Measurements from ENCODE around the gene PMFBP1. TPM values are rescaled to one million over a fixed set of nuclear protein-coding genes. Genes with fewer than 3 reads are reported as not detected.
"Not testable (repeated sequence)": the region's sequence is repeated elsewhere in the genome, so short reads cannot be mapped to it uniquely, and the experiment has no call there.

Gene PMFBP1
- total and polyA plus RNA-seq, 3 experiments from 2014 or later = 0.09 to 0.15 (median 0.13) TPM

- DNase-seq = no peak
- H3K27ac Mint-ChIP-seq = no peak overlapping the region
- H3K27me3 ChIP-seq (ENCODE audit: insufficient read depth, low read length, poor library complexity, severe bottlenecking) = no peaks in the 10 kb centered on the region
- H3K36me3 ChIP-seq (ENCODE audit: insufficient read depth, low read length) = peaks cover 24% of the 10 kb centered on the region
- no peak overlapping the region for H3K4me3 ChIP-seq (ENCODE audit: low read length)
- peaks cover 0 to 10% (median 3%) of the 10 kb centered on the region in 5 donors for H3K9me3 Mint-ChIP-seq
- no peak overlapping the region for H3K27ac ChIP-seq (ENCODE audit: low read depth, low read length)
- peaks cover 0 to 7% (median 0%) of the 10 kb centered on the region in 3 donors for H3K4me1 Mint-ChIP-seq
- H3K9me3 ChIP-seq (ENCODE audit: low read length) = no peaks in the 10 kb centered on the region
- POLR2A ChIA-PET = no interaction called here
- H3K4me1 ChIP-seq (ENCODE audit: insufficient read depth, low read length) = no peaks in the 10 kb centered on the region
- no peak overlapping the region for H3K4me3 Mint-ChIP-seq
- H3K27me3 Mint-ChIP-seq = no peaks in the 10 kb centered on the region
- CTCF ChIA-PET = no interaction called here
- H3K36me3 Mint-ChIP-seq = peaks cover 21 to 58% (median 21%) of the 10 kb centered on the region in 3 donors
Observed at GRCh38 chr16:72085002-72085401, 87.0 kb downstream of the PMFBP1 start.

- DNase-seq = no peak
- H3K4me3 Mint-ChIP-seq = no peak overlapping the region
- no peak overlapping the region for H3K27ac ChIP-seq (ENCODE audit: low read depth, low read length)
- H3K27ac Mint-ChIP-seq = peak overlapping the region in 1 of 8 donors; percentile 26
- no peak overlapping the region for H3K4me3 ChIP-seq (ENCODE audit: low read length)
- ChIA-PET CTCF (no interaction called here), POLR2A (no interaction called here)
- H3K27me3 ChIP-seq (ENCODE audit: insufficient read depth, low read length, poor library complexity, severe bottlenecking) = no peaks in the 10 kb centered on the region
- peaks cover 20 to 52% (median 21%) of the 10 kb centered on the region in 3 donors for H3K36me3 Mint-ChIP-seq
- peaks cover 0 to 10% (median 3%) of the 10 kb centered on the region in 5 donors for H3K9me3 Mint-ChIP-seq
- peaks cover 0 to 7% (median 0%) of the 10 kb centered on the region in 3 donors for H3K4me1 Mint-ChIP-seq
- peaks cover 19% of the 10 kb centered on the region for H3K36me3 ChIP-seq (ENCODE audit: insufficient read depth, low read length)
- no peaks in the 10 kb centered on the region for H3K27me3 Mint-ChIP-seq
- no peaks in the 10 kb centered on the region for H3K9me3 ChIP-seq (ENCODE audit: low read length)
- H3K4me1 ChIP-seq (ENCODE audit: insufficient read depth, low read length) = no peaks in the 10 kb centered on the region
Observed at GRCh38 chr16:72084445-72084844, 87.5 kb downstream of the PMFBP1 start.

GRCh38 chr16:72083778-72084404, 88.1 kb downstream of the PMFBP1 start:
- no peak for DNase-seq
- Mint-ChIP-seq H3K27me3 (no peaks in the 10 kb centered on the region), H3K36me3 (peaks cover 20 to 47% (median 21%) of the 10 kb centered on the region in 3 donors), H3K4me3 (no peak overlapping the region), H3K9me3 (peaks cover 0 to 10% (median 3%) of the 10 kb centered on the region in 5 donors), H3K27ac (no peak overlapping the region), H3K4me1 (peaks cover 0 to 2% (median 0%) of the 10 kb centered on the region in 3 donors)
- ChIA-PET CTCF (no interaction called here), POLR2A (no interaction called here)
- no peaks in the 10 kb centered on the region for H3K27me3 ChIP-seq (ENCODE audit: insufficient read depth, low read length, poor library complexity, severe bottlenecking)
- H3K4me3 ChIP-seq (ENCODE audit: low read length) = no peak overlapping the region
- H3K4me1 ChIP-seq (ENCODE audit: insufficient read depth, low read length) = no peaks in the 10 kb centered on the region
- H3K36me3 ChIP-seq (ENCODE audit: insufficient read depth, low read length) = peaks cover 17% of the 10 kb centered on the region
- no peak overlapping the region for H3K27ac ChIP-seq (ENCODE audit: low read depth, low read length)
- no peaks in the 10 kb centered on the region for H3K9me3 ChIP-seq (ENCODE audit: low read length)

GRCh38 chr16:72076991-72077706, 94.8 kb downstream of the PMFBP1 start:
- H3K27ac Mint-ChIP-seq; DNase-seq; H3K27me3 ChIP-seq (ENCODE audit: insufficient read depth, low read length, poor library complexity, severe bottlenecking); H3K27me3 Mint-ChIP-seq; H3K36me3 ChIP-seq (ENCODE audit: insufficient read depth, low read length); H3K4me1 Mint-ChIP-seq; H3K4me1 ChIP-seq (ENCODE audit: insufficient read depth, low read length); H3K4me3 ChIP-seq (ENCODE audit: low read length); CTCF ChIA-PET; H3K9me3 Mint-ChIP-seq; POLR2A ChIA-PET; H3K27ac ChIP-seq (ENCODE audit: low read depth, low read length); H3K4me3 Mint-ChIP-seq; H3K9me3 ChIP-seq (ENCODE audit: low read length): not testable (repeated sequence)
- peaks cover 0 to 13% (median 5%) of the 10 kb centered on the region in 3 donors for H3K36me3 Mint-ChIP-seq

- POLR2A ChIA-PET; H3K9me3 Mint-ChIP-seq; H3K27ac ChIP-seq (ENCODE audit: low read depth, low read length); DNase-seq; H3K4me1 Mint-ChIP-seq; H3K4me1 ChIP-seq (ENCODE audit: insufficient read depth, low read length); CTCF ChIA-PET; H3K27me3 Mint-ChIP-seq; H3K36me3 ChIP-seq (ENCODE audit: insufficient read depth, low read length); H3K27me3 ChIP-seq (ENCODE audit: insufficient read depth, low read length, poor library complexity, severe bottlenecking); H3K4me3 ChIP-seq (ENCODE audit: low read length); H3K27ac Mint-ChIP-seq; H3K9me3 ChIP-seq (ENCODE audit: low read length); H3K4me3 Mint-ChIP-seq: not testable (repeated sequence)
- peaks cover 0 to 13% (median 7%) of the 10 kb centered on the region in 3 donors for H3K36me3 Mint-ChIP-seq
Observed at GRCh38 chr16:72075067-72075466, 96.9 kb downstream of the PMFBP1 start.

GRCh38 chr16:72073560-72074230, 98.3 kb downstream of the PMFBP1 start:
- CTCF ChIA-PET = interaction anchor here (1.2 kb wide), 1 partner anchor 10 kb away, joined by 3 read pairs; the partner anchor contains the start of gene HPR

GRCh38 chr16:72072514-72073342, 99.2 kb downstream of the PMFBP1 start:
- H3K9me3 Mint-ChIP-seq = no peaks in the 10 kb centered on the region
- no peaks in the 10 kb centered on the region for H3K27me3 Mint-ChIP-seq
- H3K4me1 ChIP-seq (ENCODE audit: insufficient read depth, low read length) = no peaks in the 10 kb centered on the region
- peaks cover 0 to 7% (median 6%) of the 10 kb centered on the region in 3 donors for H3K36me3 Mint-ChIP-seq
- H3K27ac Mint-ChIP-seq = no peak overlapping the region
- H3K4me3 ChIP-seq (ENCODE audit: low read length) = no peak overlapping the region
- H3K36me3 ChIP-seq (ENCODE audit: insufficient read depth, low read length) = no peaks in the 10 kb centered on the region
- no peak for DNase-seq
- CTCF ChIA-PET = interaction anchor here (1.2 kb wide), 1 partner anchor 9 kb away, joined by 3 read pairs; the partner anchor contains the start of gene HPR
- H3K9me3 ChIP-seq (ENCODE audit: low read length) = no peaks in the 10 kb centered on the region
- no peak overlapping the region for H3K4me3 Mint-ChIP-seq
- no peaks in the 10 kb centered on the region for H3K27me3 ChIP-seq (ENCODE audit: insufficient read depth, low read length, poor library complexity, severe bottlenecking)
- no peaks in the 10 kb centered on the region for H3K4me1 Mint-ChIP-seq
- POLR2A ChIA-PET = no interaction called here
- no peak overlapping the region for H3K27ac ChIP-seq (ENCODE audit: low read depth, low read length)

More at GRCh38 chr16:72073560-72074230, 98.3 kb downstream of the PMFBP1 start:
- Histone ChIP-seq H3K4me1 (ENCODE audit: insufficient read depth, low read length) (no peaks in the 10 kb centered on the region), H3K4me3 (ENCODE audit: low read length) (no peak overlapping the region), H3K27ac (ENCODE audit: low read depth, low read length) (no peak overlapping the region), H3K9me3 (ENCODE audit: low read length) (no peaks in the 10 kb centered on the region), H3K27me3 (ENCODE audit: insufficient read depth, low read length, poor library complexity, severe bottlenecking) (no peaks in the 10 kb centered on the region), H3K36me3 (ENCODE audit: insufficient read depth, low read length) (no peaks in the 10 kb centered on the region)
- POLR2A ChIA-PET = interaction anchor here (0.6 kb wide), 1 partner anchor 18 kb away, joined by 3 read pairs; no protein-coding TSS in a partner anchor
- no peaks in the 10 kb centered on the region for H3K27me3 Mint-ChIP-seq
- H3K4me1 Mint-ChIP-seq = no peaks in the 10 kb centered on the region
- H3K36me3 Mint-ChIP-seq = peaks cover 0 to 13% (median 7%) of the 10 kb centered on the region in 3 donors
- no peak for DNase-seq
- no peak overlapping the region for H3K4me3 Mint-ChIP-seq
- no peaks in the 10 kb centered on the region for H3K9me3 Mint-ChIP-seq
- H3K27ac Mint-ChIP-seq = no peak overlapping the region

Data from CD8-positive, alpha-beta memory T cell (primary cell).